MM.1S (cell line): ENCODE results near the gene TMEM150A.

Experiments used
- EZH2 ChIP-seq: fragments of 300-600 bp; sonication (generic); optimal IDR thresholded peaks from 2 replicates; pipeline ENCODE3; 2017; ENCODE audit warnings: low read depth, mild to moderate bottlenecking, antibody characterized with exemption, low read length, mixed read lengths
- TF ChIP-seq, protein P1 (sequence below): fragments of 300-600 bp; sonication (generic); IDR thresholded peaks from 2 replicates; pipeline ENCODE4 v1.5.1; 2016; ENCODE audit warnings: antibody characterized with exemption, low read length, mixed read lengths

DNA sequence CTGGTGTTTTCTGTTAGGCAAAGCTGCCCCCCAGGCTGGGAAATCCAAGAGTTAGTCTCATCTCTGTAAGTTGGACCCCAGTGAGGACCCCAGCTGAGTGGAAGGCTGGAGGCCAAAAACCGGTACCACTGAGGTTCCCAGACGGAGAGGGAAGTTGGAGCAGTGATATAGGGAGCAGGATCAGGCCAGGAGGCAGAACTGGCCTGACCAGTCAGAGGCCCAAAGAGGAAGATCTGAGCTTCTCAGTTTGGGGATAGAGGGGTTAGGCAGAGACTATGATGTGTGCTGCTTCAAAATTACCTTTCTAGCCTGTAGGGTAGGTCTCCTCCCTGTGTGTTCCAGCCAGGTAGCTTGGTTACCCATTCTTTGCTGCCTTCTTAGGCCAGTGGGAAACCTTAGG, 11.5 kb downstream of the TMEM150A start:
- TF ChIP-seq, protein P1, sequence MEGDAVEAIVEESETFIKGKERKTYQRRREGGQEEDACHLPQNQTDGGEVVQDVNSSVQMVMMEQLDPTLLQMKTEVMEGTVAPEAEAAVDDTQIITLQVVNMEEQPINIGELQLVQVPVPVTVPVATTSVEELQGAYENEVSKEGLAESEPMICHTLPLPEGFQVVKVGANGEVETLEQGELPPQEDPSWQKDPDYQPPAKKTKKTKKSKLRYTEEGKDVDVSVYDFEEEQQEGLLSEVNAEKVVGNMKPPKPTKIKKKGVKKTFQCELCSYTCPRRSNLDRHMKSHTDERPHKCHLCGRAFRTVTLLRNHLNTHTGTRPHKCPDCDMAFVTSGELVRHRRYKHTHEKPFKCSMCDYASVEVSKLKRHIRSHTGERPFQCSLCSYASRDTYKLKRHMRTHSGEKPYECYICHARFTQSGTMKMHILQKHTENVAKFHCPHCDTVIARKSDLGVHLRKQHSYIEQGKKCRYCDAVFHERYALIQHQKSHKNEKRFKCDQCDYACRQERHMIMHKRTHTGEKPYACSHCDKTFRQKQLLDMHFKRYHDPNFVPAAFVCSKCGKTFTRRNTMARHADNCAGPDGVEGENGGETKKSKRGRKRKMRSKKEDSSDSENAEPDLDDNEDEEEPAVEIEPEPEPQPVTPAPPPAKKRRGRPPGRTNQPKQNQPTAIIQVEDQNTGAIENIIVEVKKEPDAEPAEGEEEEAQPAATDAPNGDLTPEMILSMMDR = no peak
- TF ChIP-seq EZH2 = no peak
